CD4-positive, alpha-beta T cell treated with Interleukin-21 for 1 hour (primary cell): ENCODE results near the gene DOCK1.

ENCODE experiments used
- DNase-seq: peaks from one replicate; pipeline ENCODE4 v3.0.0-alpha.2; 2020

The DOCK1 gene

DNA sequence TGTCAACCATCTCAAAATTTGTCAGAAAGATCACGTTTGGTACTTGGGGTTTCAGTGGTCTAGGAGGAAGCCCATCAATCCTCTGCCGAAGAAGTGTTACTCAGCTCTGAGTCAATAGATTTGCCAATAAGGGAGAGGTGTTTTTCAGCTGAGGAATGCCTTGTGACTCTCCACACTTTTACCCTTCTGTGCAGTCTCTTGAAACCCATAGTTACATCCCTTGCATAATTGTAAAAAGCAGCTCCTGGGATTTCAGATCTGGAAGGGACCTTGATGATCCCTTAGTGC, 243.6 kb downstream of the DOCK1 start:
- DNase-seq: no peak

DNA sequence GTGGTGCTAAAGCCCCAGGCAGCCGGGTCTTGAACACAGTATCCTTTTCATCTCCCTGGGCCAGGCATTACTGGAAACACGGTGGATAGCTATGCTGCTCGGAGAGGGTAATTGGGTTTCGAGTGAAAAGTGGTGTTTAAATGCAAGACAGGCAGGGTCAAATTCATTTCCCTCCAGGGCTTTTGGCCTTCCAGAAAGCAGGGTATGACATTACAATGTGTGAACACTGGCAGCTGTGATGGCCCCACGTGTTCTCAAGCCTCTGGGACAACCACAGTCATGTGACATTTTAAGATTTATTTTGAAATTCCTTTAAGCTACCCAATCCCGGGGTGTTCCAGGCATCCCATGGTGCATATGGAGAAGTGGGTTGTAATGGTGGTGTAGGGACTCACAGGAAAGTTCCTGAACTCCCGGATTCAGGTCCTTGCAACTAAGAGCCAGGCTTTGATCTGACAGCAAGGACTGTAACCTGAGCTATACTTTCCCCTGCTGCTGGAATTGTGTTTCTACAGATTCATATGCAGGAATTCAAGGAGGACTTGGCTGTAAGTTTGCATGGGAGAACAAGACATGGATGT, 244.4 kb downstream of the DOCK1 start:
- DNase-seq: no peak

DNA sequence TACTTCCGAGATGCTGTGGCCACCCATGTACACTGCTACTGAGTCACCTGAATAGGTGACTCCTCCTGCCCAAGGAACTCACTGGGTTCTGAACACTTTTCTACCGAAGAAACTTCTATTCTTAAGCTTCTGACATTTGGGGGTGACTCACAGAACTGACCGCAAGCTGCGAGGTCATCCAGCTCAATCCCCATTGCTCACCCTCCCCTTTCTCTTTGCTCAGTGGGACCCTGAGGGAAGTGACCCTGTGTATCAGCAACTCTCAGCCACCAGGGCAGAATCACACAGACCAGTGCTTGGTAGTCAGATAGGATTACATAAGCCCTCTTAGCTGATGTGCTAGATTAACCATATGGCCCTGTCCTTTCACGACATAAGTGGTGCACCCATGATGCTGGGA, 244.9 kb downstream of the DOCK1 start:
- no peak for DNase-seq

DNA sequence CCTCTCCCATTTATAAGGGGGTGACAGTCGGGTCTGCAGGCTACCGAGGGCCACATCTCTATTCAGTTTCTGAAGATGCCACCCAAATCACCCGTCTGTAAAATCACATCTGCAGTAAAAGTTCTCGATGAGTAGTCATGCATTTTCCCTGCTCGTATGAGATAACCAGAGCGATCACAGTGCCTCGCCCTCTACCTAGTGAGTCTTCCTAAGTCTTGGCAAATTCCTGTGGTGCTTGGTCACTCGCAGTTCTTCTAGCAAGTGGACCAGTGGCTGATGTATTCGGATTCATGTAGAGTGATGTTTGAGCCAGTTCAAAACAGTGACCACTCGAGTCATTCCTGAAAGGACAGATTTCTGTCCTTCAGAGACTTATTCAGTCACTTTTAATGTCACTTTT, 246.3 kb downstream of the DOCK1 start:
- no peak for DNase-seq

DNA sequence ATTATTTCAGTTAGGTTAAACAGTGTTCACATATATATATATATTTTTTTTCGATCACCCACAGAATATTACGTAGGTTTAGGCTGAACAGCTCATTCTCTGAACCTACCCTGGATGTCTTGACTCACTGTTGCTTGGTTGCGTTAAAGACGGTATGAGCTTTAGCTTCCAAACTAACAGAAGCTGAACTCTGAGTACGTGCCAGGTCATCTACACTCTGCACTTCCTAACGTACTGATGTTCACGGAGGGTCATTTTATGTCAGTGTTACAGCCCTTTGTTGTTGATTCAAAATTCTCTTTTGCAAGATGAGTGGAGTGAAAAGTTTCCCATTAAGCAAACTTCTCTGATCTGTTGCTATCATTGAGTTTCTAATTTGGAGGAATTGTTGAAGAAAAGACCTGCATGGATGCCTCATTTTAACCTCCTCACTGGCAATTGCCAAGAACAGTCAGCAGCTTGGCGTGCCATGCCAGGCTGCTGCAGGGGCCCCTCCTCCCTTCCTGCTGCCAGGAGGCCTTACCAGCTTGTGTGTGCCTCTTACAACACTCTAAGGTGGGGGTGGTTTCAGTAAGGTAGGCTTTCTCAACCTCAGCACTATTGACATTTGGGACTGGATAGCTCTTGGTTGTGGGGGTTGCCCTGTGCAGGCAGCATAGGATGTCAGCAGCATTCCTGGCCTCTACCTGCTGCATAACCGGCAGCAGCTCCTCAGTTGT, 246.9 kb downstream of the DOCK1 start:
- no peak for DNase-seq

DNA sequence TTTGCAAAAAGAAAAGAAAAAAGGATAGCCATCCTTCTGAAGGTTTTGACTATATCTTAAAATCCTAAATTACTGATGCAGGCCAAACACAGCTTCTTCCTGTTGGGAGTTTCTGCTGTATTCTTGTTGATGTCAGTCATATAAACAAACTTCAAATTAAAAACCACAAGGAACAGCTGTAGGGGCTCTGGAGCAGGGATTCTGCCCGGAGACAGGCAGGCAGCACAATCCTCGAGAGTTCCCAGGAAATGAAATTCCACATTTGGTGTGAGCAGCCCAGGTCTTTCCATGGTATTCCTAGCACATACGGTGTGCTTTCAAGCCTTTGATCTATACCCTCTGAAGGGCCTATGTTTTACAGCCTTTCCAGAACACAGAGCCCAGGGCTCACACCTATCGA, 248.0 kb downstream of the DOCK1 start:
- DNase-seq: no peak

DNA sequence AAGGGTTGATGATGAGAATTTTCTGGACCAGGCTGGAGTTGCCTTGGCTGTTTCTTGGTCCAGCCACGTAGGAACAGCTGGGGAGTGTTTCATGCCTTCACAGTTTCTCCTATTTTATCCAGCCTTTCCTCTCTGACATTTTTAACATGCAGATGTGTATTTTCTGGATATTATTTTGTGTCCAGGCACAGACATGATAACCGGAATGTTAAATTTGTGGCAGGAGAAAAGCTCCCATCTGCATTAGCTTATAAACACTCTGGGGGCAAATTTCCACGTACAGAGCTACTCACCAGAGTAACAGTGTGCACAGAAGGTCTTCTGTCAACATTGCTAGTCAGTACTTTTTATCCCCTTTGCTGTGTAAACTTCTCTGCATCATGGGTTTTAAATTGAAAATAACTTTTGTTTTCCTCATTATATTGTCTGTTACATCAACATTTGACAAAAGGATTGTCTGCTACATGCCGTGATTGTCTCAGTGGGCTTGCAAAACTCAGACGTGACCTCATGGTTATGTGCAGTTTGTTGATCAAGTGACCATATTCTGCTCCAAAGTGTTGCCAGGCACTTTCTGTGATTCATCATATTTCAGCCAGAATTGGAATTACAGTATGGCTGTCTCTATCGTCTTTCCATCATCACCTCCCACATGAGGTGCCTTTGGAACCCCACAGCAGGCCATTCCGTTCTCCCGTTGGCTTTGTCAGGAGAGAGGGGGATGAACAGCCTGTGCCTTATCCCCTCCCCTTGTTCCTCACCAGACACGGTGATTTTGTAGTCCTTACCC, 249.8 kb downstream of the DOCK1 start:
- no peak for DNase-seq

DNA sequence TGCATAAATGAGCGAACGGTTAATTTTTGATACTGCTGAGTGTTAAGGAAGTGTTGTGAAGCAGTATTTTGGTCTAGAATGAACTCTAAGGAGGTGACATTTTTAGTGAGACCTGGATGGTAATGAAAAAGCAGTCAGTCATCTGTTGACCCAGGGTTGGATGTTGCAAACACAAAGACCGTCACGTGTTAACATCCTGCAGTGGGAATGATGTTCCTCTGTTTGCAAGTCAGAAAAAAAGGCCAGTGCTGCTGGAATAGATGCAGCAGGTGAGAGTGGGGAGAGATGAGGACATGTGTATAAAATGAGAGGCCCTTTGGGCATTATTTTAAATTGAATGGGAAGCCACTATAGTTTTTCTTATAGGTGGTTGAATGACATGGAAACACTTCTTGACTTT, 251.9 kb downstream of the DOCK1 start:
- no peak for DNase-seq

DNA sequence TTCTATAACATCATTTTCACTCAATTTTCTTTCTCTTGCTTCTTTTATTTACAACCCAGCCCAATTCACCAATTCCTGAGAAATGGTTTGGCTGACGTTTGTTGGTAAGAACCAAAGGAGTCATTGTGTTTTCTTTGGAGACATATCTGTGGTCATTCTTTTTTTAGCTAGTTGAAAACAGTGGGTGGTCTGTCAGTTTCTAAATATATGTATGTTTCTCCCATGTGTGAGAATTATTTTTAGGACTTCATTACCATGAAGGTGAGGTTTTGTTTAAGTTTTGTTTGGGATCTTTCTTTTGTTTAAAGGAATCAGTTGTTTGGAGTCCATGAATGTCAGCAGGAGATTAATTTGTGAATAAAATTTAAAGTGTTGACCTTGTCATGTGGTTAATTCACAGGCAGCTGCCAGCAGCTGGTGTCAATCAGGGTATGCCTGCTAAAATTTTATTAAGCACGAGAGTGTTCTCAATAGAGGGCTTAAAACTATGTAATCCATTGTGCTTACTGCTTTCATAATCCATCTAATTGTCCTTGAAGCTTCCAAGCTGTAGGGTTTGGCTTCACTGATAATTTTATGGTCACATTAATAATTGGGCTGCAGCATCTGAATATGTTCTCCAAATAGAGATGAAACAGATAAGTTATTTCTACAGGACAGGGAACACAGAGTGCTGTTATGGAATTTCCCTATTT, 252.4 kb downstream of the DOCK1 start:
- DNase-seq: no peak

DNA sequence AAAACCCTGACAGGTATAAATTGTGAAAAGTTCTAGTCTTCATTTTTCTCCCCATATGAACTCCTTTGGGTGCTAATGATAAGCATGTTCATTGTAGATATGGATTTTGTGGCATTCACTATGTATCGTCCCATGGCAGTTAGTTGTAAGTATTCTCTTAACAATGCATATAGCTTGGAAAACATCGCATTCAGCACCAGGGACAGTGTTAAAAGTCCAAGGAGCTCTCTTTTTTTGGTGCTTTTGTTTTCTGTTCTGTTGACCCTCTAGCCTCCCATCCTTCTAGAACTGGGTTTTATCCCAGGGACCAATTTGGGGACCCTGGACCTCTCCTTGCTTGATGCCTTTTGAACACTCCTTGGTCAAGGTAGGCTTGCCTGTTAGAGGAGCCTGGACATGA, 253.4 kb downstream of the DOCK1 start:
- DNase-seq: no peak

DNA sequence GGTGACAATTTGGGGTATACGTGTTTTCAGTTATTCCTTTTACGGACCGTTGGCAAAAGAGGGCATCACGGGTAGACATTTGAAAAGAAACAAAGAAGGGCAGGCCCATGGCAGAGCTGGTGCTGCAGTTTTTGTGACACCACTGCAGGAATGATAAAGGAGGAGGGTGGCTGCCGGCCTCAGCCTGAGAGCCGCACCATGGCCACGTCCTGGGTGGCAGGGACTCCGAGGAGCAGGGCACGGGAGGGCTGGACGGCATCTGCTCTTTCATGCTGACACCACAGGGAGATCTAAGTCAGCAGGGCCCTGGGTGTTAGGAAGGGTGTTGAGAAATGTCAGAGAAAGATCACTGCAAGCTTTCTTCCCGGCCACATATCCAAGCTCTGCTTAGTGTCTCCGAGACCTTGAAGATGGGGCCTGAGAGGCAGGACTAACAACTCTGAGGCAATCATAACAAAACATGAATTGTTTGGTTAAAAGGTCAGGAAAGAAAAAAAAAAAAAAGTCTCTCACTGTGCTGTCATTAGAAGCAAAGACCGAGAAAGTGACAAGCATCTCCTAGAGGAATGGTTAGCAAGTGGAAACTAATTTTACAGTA, 254.5 kb downstream of the DOCK1 start:
- DNase-seq: no peak

DNA sequence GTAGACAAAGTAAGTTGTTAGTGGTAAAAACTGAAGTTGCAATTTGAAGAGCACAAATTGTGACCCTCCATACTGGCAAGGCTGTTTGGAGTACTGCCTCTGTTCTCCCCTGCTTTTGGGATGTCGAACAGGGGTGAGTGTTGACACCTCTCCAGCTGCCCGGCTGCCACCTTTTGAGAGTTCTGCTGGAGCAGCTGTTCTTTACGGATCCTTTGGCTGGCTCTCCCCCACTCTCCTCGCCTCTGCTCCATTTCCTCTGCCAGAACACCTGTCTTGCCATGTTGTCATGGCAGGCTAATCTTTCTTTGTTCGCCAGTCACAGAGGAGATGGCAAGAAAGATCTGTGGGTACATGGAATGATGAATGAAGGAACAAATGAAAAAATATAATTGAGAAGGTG, 256.3 kb downstream of the DOCK1 start:
- no peak for DNase-seq

DNA sequence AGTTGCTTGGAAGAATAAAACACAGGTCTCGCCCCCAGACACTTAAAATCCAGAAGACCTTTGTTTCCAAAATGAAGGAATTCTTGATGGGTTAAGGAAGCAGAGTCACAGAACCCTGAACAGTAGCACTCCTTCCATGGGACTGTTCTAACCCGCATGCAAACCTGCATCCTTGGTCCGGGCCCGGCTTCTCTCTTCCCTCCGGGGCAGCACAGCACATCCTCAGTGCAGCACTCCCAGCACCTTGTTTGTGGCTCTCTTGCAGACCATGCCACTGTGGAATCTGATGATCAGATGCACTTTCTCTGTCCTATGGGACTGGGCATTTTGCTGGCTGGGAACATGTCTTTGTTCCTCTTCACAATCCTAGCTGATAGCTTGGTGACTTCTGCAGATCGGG, 257.6 kb downstream of the DOCK1 start:
- DNase-seq: no peak

DNA sequence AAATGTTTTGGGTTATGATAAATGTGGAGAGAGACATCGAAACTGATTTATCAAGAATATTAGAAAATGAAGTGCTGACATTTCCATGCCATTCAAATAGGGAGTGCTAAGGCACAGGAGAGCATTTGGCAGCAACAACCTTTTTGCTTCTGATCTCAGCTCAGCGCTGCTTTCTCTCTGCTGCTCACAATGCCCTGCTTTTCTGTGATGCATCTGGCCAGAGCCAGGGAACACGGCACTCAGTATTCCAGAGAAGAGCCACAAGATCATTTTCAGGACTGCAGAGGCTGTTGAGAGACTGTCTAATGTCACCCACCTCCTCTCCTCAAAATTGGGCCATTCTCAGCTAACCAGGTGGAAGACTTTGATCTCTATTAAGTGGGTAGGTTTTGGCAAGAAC, 263.0 kb downstream of the DOCK1 start:
- no peak for DNase-seq

DNA sequence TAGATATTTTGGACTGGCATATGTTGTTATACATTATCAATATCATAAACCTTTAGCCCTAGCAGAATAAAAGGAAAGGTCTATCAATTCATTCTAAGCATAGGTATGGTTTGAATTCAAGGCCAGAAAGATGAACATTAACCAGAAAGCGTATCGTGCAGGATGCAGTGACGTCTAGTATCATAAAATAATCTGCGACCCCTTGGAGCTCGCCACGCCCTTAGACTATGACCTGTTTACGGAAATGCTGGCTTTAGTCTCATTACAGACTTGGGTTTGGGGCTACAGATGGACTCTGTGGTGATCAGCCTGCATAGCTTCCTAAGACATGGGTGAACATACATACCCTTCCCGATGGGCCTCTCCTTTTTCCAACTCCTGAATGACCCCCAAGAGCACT, 269.6 kb downstream of the DOCK1 start:
- no peak for DNase-seq

DNA sequence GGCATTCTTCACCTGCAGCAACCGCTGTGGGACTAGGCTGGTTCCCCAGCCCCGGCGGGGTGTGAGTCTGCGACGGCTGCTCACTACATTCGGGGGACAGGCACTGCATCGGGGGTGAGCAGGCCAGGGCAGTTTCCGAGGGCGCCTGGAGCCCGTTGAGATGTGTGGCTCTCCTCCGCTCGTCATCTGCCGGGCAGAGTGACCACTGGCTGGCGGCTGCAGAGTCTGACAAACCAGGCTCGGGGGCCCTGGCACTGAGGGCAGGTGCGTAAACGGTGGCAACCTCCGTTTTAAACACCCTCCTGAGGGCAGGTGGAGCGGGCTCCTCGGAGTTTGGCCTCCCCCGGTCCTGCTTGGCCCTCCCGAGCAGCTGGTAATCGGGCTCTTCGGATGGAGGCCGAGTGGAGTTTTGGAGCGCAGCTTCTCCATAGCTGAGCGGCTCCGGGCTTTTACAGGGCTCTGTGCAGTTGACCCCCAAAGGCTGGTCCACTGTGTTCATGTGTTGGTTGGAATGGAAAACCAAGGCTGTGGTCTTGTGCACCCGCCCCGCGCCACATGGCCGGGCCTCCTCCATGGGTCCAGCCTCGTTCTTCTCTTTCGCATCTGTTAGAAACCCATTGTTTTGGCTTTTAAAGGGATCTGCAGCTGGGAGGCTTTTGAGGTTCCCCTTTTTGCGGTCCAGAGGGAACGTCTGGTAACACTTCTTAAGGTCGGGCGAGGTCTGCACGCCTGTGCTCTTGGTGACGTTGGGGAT, 270.3 kb downstream of the DOCK1 start:
- DNase-seq: no peak

DNA sequence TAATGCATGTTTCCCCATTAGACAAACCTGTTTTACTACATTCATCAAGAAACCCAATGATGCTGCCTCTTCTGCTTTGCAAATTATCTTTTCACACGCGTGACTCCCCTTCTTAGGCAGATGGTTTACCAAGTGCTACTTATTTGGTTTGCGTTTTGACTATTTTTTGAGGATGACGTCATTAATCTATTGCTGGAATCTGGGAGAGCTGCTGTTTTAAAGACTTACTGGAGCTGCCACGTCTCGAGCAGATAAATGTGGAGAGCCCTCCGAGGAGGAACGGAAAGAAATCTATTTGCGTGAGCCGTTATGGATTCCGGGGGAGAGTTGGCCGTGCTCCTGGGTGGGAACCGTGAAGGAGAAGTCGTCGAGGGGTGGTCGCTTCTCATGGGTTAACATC, 271.4 kb downstream of the DOCK1 start:
- DNase-seq: no peak

DNA sequence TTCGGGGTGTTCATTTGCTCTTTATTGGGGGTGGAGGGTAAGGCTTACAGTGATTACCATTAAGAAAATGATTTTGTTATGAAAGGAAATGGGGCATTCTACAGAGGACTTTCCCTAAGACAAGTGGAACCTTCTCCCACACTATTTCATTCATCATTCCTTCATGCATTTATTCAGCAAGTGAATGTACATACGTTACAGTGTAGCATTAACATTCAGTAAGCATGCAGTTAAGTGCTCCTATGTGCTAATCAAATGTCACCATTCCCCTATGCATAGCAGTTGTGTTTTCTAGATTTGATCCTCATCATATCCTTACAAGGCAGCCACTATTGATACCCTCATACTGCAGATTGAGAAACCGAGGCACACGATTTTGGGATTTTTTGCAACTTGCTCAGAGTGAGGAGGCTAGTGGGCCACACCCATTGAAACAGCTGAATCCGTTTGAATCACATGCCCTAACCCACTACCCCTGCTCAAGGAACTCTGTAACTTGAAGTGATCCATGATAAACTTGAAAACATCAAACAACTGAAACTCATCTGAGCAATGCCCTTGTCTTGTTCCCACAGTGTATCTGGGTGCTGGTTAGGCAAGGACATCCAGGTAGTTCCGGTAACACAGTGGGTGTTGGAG, 274.5 kb downstream of the DOCK1 start:
- no peak for DNase-seq

DNA sequence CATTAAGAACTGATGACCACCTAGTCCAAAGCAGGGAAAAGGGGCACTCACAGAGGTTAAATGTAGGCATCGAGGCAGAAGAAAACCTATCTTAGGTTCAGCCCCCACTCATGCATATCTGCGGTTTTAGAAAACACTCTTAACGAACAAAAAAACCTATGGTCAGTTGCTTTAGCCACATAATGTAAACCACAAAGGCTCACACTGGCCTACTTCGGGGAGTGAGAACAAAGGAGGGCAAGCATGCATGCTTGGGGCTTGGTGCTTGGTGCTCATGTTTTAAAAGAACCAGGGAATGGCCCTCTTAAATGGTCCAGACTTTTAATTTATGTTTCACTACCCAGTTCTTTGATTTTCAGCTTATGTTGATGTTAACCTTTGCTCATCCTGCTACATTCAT, 276.9 kb downstream of the DOCK1 start:
- DNase-seq: no peak

DNA sequence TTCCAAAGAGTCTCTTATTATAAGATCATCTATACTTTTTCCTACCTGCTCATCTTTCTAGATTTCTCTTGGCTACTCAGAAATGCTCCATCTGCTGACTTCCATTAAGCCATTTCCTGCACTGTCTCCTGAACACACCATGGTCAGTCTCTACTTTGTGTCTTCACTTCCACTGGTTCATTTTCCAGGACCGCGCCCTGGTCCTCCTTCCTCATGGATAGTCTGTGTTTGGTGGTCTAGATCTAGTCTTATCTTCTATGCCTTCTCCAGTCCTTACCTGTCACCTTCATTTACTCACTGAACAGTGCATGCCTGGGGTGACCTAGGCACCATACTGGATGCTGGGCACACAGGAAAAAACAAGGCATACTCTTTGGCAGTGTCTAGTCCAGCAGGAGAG, 279.4 kb downstream of the DOCK1 start:
- DNase-seq: no peak

DNA sequence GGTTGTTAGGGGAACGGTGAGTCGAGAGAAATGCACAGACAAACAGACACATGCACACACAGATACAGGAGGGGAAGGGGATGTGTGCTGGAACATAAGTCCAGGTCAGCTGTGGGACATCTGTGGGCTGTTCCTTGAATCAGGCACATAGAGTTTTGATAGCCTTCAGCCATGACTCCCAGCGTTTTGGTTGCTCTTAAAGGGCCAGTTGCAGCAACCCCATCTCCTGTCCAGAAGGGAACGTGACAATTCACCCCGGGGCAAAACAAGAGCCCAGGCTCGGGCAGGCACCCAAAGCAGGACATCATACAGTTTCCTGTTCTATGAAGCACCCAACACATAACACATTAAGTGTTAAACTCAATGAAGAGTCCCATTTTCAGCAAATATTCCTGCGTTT, 281.6 kb downstream of the DOCK1 start:
- DNase-seq: no peak

DNA sequence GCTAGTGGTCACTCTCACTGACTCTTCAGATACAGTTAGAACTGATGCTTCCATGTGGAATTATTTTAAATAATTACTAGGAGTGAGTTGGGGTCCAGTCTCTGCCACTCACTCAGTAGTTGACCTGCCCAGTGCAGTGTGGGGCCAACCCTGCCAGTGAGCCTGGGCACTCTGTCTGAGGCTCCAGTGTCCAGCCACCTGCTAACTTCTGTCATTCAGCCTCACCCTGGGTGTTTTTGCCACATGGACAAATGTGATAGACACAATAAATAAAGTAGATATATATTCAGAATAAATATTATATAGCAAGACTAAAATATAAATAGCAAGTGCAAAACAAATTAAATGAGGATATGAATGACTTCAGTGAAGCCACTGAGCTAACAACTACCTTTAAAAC, 284.0 kb downstream of the DOCK1 start:
- no peak for DNase-seq
